ENCODE measurements around the gene KLHDC10.
"Not testable (repeated sequence)": the region's sequence is repeated elsewhere in the genome, so short reads cannot be mapped to it uniquely, and the experiment has no call there.

KLHDC10 gene

GRCh38 chr7:130142654-130143333 is 72.5 kb downstream of the KLHDC10 start:
- DNase-seq: no peak

GRCh38 chr7:130143334-130143732 is 73.0 kb downstream of the KLHDC10 start:
- no peak for DNase-seq

DNA sequence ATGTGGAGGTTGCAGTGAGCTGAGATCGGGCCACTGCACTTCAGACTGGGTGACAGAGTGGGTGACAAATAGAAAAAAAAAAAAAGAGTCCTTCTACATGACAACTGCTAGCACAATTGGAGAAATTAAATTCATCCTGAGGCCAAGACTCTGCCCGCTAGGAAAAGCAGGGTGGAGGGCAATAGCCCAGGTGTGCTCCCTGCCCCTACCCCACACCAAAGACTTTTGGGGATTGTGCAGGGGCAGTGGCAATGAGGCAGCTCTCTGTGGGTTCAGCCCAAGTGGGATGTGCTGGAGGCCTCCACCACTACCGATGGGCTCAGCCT is 73.6 kb downstream of the KLHDC10 start:
- no peak for DNase-seq

DNA sequence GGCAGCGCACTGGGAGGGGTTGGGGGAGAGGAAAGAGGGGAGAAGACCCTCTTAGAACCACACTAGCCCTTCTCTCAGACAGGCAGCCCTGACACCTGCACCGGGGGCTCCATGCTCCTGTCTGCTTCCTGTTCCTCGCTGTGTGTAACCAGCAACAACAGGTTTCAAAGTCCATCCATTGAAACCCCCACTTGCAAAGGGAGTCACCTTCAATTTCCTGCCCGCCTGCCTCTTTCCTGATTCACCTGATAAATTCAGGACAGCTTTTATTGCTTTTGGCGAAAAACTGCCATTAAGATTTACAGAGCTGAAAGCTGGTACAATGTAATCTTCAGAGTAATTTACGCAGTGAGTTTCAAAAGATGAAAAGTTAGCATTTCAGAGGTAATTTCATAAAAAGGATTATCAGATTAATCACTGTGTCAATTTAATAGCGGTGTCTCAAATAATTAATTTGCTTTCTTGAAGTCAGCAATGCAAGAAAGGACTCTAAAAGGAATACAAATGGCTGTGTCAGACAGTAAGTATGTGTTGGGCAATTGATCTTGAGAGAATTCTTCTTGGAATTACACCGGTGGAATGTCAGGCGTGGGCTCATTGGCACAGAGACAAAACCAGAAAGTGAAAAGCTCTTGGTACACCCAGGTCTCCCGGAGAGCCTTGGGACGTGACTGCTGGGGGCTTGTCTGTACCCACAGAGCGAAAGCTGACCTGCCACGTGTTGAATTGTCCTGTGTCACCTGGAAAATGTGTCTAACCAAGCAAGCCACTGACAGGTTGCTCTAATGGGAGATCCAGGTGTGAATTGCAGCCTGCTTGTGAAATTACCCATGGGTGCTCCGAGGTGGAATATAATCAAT is 74.2 kb downstream of the KLHDC10 start:
- DNase-seq: peak; percentile 90

DNA sequence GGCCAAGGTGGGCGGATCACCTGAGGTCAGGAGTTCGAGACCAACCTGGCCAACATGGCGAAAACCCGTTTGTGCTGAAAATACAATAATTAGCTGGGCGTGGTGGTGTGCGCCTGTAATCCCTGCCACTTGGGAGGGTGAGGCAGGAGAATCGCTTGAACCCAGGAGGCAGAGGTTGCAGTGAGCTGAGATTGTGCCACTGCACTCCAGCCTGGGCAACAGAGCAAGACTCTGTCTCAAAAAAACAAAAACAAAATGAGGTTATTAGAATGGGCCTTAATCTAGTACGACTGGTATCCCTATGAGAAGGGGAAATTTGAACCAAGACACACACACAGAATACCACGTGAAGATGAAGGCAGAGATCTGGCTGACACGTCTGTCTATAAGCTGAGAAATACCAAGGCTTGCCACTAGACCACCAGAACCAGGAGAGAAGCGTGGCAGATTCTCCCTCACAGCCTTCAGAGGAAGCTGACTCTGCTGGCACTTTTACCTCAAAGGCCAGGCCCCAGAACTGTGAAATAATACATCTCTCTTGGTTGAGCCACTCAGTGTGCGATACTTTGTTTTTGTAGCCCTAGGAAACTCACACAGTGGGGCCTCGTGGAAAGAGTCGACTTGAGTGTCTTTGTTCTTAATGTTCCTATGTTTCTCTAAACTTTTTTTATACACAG is 75.2 kb downstream of the KLHDC10 start:
- DNase-seq: peak; percentile 21

DNA sequence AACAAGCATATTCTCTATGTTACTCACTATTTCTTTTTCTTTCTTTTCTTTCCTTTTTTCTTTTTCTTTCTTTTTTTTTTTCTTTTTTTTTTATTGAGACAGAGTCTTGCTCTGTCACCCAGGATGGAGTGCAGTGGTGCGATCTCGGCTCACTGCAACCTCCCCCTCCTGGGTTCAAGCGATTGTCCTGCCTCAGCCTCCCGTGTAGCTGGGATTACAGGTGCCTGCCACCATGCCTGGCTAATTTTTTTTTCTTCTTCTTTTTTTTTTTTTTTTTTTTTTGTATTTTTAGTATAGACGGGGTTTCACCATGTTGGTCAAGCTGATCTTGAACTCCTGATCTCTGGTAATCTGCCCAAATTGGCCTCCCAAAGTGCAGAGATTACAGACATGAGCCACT is 75.8 kb downstream of the KLHDC10 start:
- not testable (repeated sequence) for DNase-seq

DNA sequence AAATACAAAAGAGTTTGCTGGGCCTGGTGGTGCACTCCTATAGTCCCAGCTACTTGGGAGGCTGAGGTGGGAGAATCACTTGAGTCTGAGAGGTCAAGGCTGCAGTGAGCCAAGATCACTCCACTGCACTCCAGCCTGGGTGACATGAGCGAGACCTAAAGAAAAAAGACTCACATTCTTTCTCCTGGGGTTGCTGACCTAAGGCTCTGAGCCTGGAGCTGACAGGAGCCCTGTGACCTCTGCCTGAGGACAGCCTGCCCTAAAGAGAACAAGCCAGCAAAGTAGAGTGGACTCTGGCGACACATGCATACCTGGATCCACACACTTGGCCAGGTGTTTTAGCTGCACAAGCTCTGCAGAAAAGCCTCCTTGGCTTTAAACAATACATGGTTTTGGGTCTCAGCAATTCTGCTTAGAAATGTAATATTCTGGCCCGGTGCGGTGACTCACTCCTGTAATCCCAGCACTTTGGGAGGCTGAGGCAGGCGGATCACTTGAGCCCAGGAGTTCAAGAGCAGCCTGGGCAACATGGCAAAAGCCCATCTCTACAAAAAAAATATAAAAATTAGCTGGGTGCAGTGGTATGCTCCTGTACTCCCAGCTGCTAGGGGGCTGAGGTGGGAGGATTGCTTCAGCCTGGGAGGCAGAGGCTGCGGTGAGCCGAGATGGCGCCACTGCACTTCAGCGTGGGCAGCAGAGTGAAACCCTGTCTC is 76.5 kb downstream of the KLHDC10 start:
- no peak for DNase-seq

GRCh38 chr7:130147710-130148325 is 77.5 kb downstream of the KLHDC10 start:
- DNase-seq: no peak

DNA sequence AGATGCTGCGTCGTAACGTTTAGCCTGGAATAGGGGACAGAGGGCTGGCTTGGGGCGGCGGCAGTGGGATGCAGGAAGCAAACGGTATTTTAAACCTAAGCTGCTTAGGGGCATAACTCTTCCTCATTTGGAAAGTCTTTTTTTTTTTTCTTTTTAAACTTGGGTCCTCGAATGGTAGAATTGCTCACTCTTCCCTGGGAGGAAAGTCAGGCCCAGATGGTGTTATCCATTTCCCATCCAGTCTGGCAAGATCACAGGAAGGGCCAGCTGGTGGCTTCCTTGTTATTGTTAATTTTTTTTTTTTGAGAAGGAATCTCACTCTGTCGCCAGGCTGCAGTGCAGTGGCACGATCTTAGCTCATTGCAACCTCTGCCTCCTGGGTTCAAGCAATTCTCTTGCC is 78.2 kb downstream of the KLHDC10 start:
- no peak for DNase-seq

- DNase-seq: no peak
Observed at GRCh38 chr7:130149281-130150139, 79.2 kb downstream of the KLHDC10 start.

DNA sequence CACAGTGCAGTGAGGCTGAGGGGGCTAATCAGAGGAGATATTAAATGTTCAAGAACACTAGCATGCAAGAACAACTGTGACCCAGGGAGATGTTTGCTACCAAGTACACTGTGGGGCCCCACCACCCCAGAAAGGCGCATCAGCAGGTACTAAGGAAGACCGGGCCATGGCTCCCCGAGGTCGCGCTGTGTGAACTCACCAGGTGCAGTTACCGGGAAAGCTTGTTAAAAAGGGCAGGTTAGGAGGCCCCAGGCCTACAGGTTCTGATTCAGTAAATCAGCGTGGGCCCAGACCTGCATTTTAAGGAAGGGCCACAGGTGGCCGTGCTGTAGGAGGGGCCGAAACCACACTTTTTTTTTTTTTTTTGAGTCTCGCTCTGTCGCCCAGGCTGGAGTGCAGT is 80.3 kb downstream of the KLHDC10 start:
- DNase-seq: no peak

DNA sequence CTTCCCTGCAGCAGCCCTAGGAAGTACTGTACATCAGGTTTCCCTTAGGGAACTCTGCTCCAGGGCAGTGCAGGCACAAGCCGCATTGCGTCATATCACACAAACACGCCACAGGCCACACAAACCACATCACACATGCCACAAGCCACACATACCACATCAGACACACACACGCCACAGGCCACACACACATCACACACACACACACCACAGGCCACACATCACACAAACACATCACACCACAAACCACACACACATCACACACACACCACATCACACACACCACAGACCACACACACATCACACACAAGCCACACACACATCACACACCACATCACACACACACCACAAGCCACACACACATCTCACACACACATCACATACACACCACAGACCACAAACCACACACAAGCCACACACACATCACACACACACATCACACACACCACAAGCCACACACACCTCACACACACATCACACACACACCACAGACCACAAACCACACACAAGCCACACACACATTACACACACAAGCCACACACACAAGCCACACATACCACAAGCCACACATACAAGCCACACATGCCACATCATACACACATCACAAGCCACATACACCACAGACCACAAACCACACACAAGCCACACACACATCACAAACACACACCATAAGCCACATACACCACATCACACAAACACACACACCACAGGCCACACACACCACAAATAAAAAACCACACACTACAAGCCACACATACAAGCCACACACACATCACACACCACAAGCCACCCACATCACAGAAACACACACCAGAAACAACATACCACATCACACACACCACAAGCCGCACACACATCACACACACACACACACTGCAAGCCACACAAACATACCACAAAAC is 81.5 kb downstream of the KLHDC10 start:
- peak; percentile 55 for DNase-seq

GRCh38 chr7:130152493-130153210 is 82.3 kb downstream of the KLHDC10 start:
- DNase-seq: peak; percentile 54

- DNase-seq: no peak
Observed at GRCh38 chr7:130153211-130153908, 83.0 kb downstream of the KLHDC10 start.

DNA sequence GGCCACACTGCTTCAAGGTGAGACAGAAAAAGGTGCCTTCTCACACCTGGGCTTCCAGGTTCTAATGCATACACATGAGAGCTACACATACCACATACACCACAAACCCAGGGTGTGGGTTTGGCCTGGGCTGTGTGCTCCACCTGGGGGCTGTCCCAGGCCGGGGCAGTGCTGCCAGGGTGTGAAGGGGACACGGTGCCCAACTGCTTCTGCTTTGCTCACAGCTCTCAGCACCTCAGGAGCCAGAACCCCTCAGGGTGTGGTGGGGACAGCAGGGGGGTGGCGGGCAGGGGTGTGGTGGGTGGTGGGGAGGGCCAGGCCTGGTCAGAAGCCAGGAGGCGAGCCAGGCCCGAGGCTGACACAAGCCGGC is 83.8 kb downstream of the KLHDC10 start:
- DNase-seq: no peak

GRCh38 chr7:130154501-130155317 is 84.4 kb downstream of the KLHDC10 start:
- DNase-seq: no peak

- DNase-seq: no peak
Observed at GRCh38 chr7:130156140-130156539, 85.8 kb downstream of the KLHDC10 start.

- no peak for DNase-seq
Observed at GRCh38 chr7:130157700-130158099, 87.4 kb downstream of the KLHDC10 start.

All from fibroblast of skin of scalp (primary cell).